ENCODE results near the gene CTDNEP1.
A peak's percentile ranks its signal among the peaks of the same experiment; 100 is the strongest.

The CTDNEP1 gene

GRCh38 chr17:7208754-7209460, 42.6 kb downstream of the CTDNEP1 start:
- DNase-seq (ENCODE audit: low read depth) = no peak
- no peak for TF ChIP-seq CTCF (conservative IDR thresholded peaks at IDR 0.05; ENCODE audit: low read depth, low read length)
- H3K4me3 ChIP-seq (ENCODE audit: low read depth, low read length) = no peak overlapping the region

DNA sequence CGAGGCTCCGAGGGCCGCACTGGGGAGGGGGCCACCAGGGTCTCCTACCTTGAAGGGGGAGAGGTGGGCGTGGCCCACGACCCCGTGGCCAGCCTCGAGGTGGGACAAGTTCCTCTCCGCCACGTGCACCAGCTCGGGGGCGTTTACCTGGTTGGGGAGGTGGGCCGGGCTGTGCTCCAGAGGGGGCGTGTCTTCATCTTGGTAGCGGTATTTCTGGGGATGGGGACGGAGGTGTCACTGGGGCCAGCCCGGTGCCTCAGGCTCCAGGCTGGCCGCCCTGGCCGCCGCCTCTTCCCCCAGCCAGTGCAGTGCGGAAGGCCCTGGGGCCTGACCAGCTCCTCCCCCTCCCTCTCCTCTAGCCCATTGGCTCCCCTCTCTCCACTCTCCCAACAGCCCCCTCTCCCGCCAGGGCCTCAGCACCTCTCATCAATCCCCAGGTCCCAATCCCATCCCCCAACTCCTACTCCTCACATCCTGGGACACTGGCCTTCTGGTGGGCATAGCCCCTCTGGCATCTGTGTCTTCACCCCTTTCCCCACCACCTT, 43.4 kb downstream of the CTDNEP1 start:
- no peak for DNase-seq (ENCODE audit: low read depth)
- TF ChIP-seq CTCF (conservative IDR thresholded peaks at IDR 0.05; ENCODE audit: low read depth, low read length) = no peak

DNA sequence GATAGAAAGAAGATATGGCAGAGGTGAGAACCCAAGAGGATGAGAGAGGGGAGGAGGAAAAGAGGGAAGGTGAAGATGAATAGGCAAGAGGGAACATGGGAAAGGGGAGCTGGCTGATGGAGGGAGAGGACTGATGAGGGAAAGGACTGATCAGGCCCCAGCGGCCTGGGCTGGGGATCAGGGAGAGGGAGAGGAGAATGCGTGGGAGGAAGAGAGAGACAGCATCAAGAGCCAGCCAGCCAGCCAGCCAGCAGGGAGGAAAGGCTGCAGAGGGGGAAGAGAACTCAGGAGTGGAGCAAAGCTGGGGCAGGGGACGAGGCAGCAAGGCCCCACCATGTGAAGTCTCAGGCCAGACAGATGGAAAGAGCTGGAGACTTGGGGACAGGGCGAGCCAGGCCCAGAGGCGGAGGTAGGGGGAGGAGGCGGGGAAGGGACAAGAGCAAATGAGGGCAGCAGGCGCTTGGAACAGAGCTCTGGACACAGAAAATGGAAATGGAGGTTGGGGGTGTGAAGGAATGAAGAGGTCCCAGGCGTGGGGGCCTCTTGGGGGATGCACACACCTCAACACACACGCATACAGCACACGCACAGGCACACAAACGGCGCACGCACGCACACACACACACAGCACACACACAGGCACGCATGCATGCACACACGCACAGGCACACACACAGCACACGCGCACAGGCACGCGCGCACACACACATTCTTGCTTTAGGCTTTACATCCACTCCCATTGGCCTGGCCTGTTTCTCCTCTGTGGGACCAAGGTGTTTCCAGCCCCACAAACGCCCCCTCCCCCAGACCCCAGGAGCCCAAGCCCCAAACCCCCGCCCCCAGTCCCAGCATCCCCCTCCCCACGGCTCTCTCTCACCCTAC, 44.2 kb downstream of the CTDNEP1 start:
- H3K4me3 ChIP-seq (ENCODE audit: low read depth, low read length) = no peak overlapping the region
- DNase-seq (ENCODE audit: low read depth) = no peak

More for the DNA sequence above, 43.4 kb downstream of the CTDNEP1 start:
- H3K4me3 ChIP-seq (ENCODE audit: low read depth, low read length) = no peak overlapping the region

GRCh38 chr17:7205561-7205960, 46.0 kb downstream of the CTDNEP1 start:
- TF ChIP-seq CTCF (conservative IDR thresholded peaks at IDR 0.05; ENCODE audit: low read depth, low read length) = no peak
- DNase-seq (ENCODE audit: low read depth) = no peak
- H3K4me3 ChIP-seq (ENCODE audit: low read depth, low read length) = peak overlapping the region; percentile 70

More for the DNA sequence above, 44.2 kb downstream of the CTDNEP1 start:
- TF ChIP-seq CTCF (conservative IDR thresholded peaks at IDR 0.05; ENCODE audit: low read depth, low read length) = no peak

- TF ChIP-seq CTCF (conservative IDR thresholded peaks at IDR 0.05; ENCODE audit: low read depth, low read length) = no peak
Measured at GRCh38 chr17:7204828-7205461, 46.6 kb downstream of the CTDNEP1 start.

GRCh38 chr17:7204336-7204735, 47.2 kb downstream of the CTDNEP1 start:
- no peak for TF ChIP-seq CTCF (conservative IDR thresholded peaks at IDR 0.05; ENCODE audit: low read depth, low read length)
- no peak for DNase-seq (ENCODE audit: low read depth)
- H3K4me3 ChIP-seq (ENCODE audit: low read depth, low read length) = peak overlapping the region; percentile 70

More at GRCh38 chr17:7204828-7205461, 46.6 kb downstream of the CTDNEP1 start:
- peak; percentile 93 for DNase-seq (ENCODE audit: low read depth)
- H3K4me3 ChIP-seq (ENCODE audit: low read depth, low read length) = peak overlapping the region; percentile 70
